ENCODE measurements around the gene CAPZB. TPM values are rescaled to one million over a fixed set of nuclear protein-coding genes. Genes with fewer than 3 reads are reported as not detected.

The CAPZB gene
- total and polyA plus RNA-seq, 11 donors = 77.8 to 348 (median 237) TPM

GRCh38 chr1:19342062-19342750 is 143.1 kb downstream of the CAPZB start:
- intact Hi-C loops (cut with DNase I) = loop anchor here in 5 of 10 donors (2.0 to 5.0 kb wide), 5 partner anchors 45 to 315 kb away; no protein-coding TSS in a partner anchor
- H3K27ac ChIP-seq = peak overlapping the region in 5 of 12 donors; percentile 20 to 52 (median 34)

DNA sequence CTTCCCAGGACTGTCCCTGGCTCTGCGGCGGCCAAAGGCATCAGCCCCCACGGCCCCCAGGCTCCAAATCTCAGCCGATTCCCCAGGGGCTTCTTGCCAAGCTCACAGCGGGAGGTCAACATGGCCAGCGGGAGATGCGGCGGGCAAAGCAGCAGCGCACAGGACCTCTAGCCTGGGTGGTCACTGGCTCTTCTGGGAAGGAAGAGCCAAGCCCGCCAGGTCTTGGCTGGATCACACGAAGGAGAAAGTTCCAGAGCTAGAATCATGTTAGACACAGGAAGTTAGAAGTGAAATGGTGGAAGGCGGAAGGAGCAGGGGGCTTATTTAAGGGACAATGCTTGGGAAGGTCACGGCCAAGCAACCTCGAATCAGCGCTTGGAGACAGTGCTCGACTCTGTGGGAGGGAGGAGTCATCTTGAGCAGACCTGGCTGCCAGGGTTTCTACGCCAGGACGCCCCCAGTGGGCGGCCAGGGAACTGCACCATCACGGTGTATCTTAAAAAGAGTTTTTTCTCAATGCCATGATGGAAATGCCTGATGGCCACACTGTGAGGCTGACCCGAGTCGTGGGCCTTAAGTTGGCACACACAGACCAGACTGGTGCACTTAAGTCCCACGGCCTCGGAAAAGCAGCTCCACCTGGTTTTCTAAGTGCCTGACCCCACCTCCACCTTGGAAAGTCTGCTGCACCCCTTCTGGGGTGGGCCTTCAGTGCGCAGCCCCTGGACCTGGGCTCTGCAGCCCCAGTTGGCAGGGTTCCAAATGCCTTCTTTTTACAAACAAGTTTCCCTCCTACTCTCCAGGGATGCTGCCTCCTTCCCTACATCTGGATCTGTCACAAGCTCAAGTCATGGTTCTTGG is 143.9 kb downstream of the CAPZB start:
- Histone ChIP-seq H3K4me3 (no peak overlapping the region), H3K4me1 (peaks cover 0 to 27% (median 9%) of the 10 kb centered on the region in 12 donors), H3K9me3 (no peaks in the 10 kb centered on the region), H3K27ac (peak overlapping the region in 6 of 12 donors; percentile 20 to 52 (median 34)), H3K27me3 (no peaks in the 10 kb centered on the region), H3K36me3 (peaks cover 2 to 83% (median 69%) of the 10 kb centered on the region in 9 donors)
- ATAC-seq = peak in 3 of 4 donors; percentile 42 to 61 (median 52)
- WGBS, 4 donors = 65 to 72% (median 68%) methylated on average over 19 to 25 of the region's 25 CpGs
- TF ChIP-seq, protein P1, sequence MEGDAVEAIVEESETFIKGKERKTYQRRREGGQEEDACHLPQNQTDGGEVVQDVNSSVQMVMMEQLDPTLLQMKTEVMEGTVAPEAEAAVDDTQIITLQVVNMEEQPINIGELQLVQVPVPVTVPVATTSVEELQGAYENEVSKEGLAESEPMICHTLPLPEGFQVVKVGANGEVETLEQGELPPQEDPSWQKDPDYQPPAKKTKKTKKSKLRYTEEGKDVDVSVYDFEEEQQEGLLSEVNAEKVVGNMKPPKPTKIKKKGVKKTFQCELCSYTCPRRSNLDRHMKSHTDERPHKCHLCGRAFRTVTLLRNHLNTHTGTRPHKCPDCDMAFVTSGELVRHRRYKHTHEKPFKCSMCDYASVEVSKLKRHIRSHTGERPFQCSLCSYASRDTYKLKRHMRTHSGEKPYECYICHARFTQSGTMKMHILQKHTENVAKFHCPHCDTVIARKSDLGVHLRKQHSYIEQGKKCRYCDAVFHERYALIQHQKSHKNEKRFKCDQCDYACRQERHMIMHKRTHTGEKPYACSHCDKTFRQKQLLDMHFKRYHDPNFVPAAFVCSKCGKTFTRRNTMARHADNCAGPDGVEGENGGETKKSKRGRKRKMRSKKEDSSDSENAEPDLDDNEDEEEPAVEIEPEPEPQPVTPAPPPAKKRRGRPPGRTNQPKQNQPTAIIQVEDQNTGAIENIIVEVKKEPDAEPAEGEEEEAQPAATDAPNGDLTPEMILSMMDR (IDR thresholded peaks at IDR 0.05) = peak; percentile 73 to 95 (median 86)
- TF ChIP-seq POLR2A (IDR thresholded peaks at IDR 0.05) = no peak
- intact Hi-C loops (cut with DNase I) = loop anchor here in 5 of 10 donors (2.0 to 5.0 kb wide), 5 partner anchors 46 to 316 kb away; no protein-coding TSS in a partner anchor
- peak; percentile 51 to 80 (median 65) for DNase-seq

More at GRCh38 chr1:19342062-19342750, 143.1 kb downstream of the CAPZB start:
- TF ChIP-seq POLR2A (IDR thresholded peaks at IDR 0.05) = no peak
- TF ChIP-seq, protein P1 (IDR thresholded peaks at IDR 0.05) = no peak
- WGBS, 4 donors = 83 to 89% (median 85%) methylated on average over 26 to 27 of the region's 27 CpGs
- DNase-seq (peak in 3 of 5 donors; percentile 27 to 76 (median 56)), ATAC-seq (peak in 3 of 4 donors; percentile 35 to 72 (median 65))
- peaks cover 2 to 86% (median 69%) of the 10 kb centered on the region in 9 donors for H3K36me3 ChIP-seq
- no peak overlapping the region for H3K4me3 ChIP-seq
- H3K9me3 ChIP-seq = no peaks in the 10 kb centered on the region
- peaks cover 0 to 27% (median 9%) of the 10 kb centered on the region in 12 donors for H3K4me1 ChIP-seq
- H3K27me3 ChIP-seq = no peaks in the 10 kb centered on the region

GRCh38 chr1:19340387-19340937 is 144.9 kb downstream of the CAPZB start:
- no peaks in the 10 kb centered on the region for H3K9me3 ChIP-seq
- intact Hi-C loops (cut with DNase I) = loop anchor here in 4 of 10 donors (5.0 kb wide), 4 partner anchors 47 to 317 kb away; no protein-coding TSS in a partner anchor
- H3K27ac ChIP-seq = no peak overlapping the region
- WGBS, 4 donors = 94 to 97% (median 96%) methylated on average over 11 to 14 of the region's 14 CpGs
- ATAC-seq (no peak), DNase-seq (no peak)
- no peak overlapping the region for H3K4me3 ChIP-seq
- H3K4me1 ChIP-seq = peaks cover 0 to 27% (median 9%) of the 10 kb centered on the region in 12 donors
- no peak for TF ChIP-seq POLR2A (IDR thresholded peaks at IDR 0.05)
- TF ChIP-seq, protein P1 (IDR thresholded peaks at IDR 0.05) = no peak
- H3K27me3 ChIP-seq = no peaks in the 10 kb centered on the region
- H3K36me3 ChIP-seq = peaks cover 2 to 78% (median 68%) of the 10 kb centered on the region in 9 donors
